A549 (cell line): Measurements from ENCODE around the gene RIT1. TPM values are rescaled to one million over a fixed set of nuclear protein-coding genes. Genes with fewer than 3 reads are reported as not detected.

Experiments used
- ATAC-seq, 2 experiments: fragments of 200-7000 bp in 1 of 2; fragments of >200 bp in 1 of 2; cut with Nextera tagmentation in 1 of 2; cut with Tn5 transposase in 1 of 2; 3 replicates each; pipeline versions ENCODE4 v1.8.0 to v1.9.1; 2018 to 2020; ENCODE audit warnings: mild to moderate bottlenecking in 1 of 2, moderate library complexity in 1 of 2
- CTCF ChIA-PET: fragments of 300-600 bp; sonication (Branson Sonifier 250); formaldehyde crosslinking; extraction: SDS; loops from one replicate; lab custom pipeline; 2021; ENCODE audit warnings: antibody characterized with exemption, inconsistent platforms; lab: Yijun Ruan, JAX
- POLR2A ChIA-PET: fragments of 350-600 bp; formaldehyde crosslinking; extraction: SDS; loops from one replicate; lab custom pipeline; 2021; ENCODE audit warnings: antibody characterized with exemption, inconsistent platforms; lab: Yijun Ruan, JAX
- DNase-seq, 2 experiments: peaks; one replicate each; pipeline versions ENCODE4 v3.0.0 to v3.0.0-alpha.2; 2011 to 2016; ENCODE audit warnings: low read depth in 1 of 2, low spot score in 1 of 2
- FAIRE-seq: peaks from 2 replicates; lab custom pipeline; 2011; peaks lifted over from hg19 to GRCh38; lab: Jason Lieb, UNC
- H3K27ac ChIP-seq, 2 experiments: fragments of >200 bp; sonication (Bioruptor Twin); formaldehyde crosslinking; 3 replicates each; pipeline ENCODE4 v1.5.1; 2016 to 2017
- H3K4me1 ChIP-seq: fragments of >200 bp; sonication (Bioruptor Twin); formaldehyde crosslinking; 3 replicates; pipeline ENCODE4 v1.6.1; 2016
- H3K4me2 ChIP-seq: fragments of >200 bp; sonication (Bioruptor Twin); formaldehyde crosslinking; 3 replicates; pipeline ENCODE4 v1.6.1; 2016
- H3K4me3 ChIP-seq: fragments of >200 bp; sonication (Bioruptor Twin); formaldehyde crosslinking; 3 replicates; pipeline ENCODE4 v1.5.1; 2016
- H3K9me3 ChIP-seq: fragments of >200 bp; sonication (Bioruptor Twin); formaldehyde crosslinking; 3 replicates; pipeline ENCODE4 v1.6.1; 2016
- BHLHE40 ChIP-seq: IDR thresholded peaks from 2 replicates; pipeline ENCODE4 v1.6.1; 2012; ENCODE audit warnings: low read depth, low read length, inconsistent platforms
- CBX8 ChIP-seq: fragments of 200-600 bp; sonication (generic); IDR thresholded peaks from 2 replicates; pipeline ENCODE4 v1.6.1; 2016
- CEBPB ChIP-seq, 2 experiments: fragments of >200 bp in 1 of 2; sonication (Bioruptor Twin) in 1 of 2; formaldehyde crosslinking in 1 of 2; IDR thresholded peaks; 2 replicates each; pipeline ENCODE4 v1.6.1; 2012 to 2016
- FOSB ChIP-seq: fragments of 250-450 bp; sonication (Bioruptor Pico); IDR thresholded peaks from 2 replicates; pipeline ENCODE4 v1.5.0; 2020; ENCODE audit warnings: mild to moderate bottlenecking, moderate library complexity
- HEYL ChIP-seq: fragments of 250-450 bp; sonication (Bioruptor Pico); IDR thresholded peaks from 2 replicates; pipeline ENCODE4 v1.8.0; 2021; ENCODE audit warnings: mild to moderate bottlenecking, moderate library complexity
- HOXB13 ChIP-seq: fragments of 250-450 bp; sonication (Bioruptor Pico); IDR thresholded peaks from 2 replicates; pipeline ENCODE4 v1.5.0; 2020; ENCODE audit warnings: low read depth, mild to moderate bottlenecking, moderate library complexity
- JUNB ChIP-seq: fragments of >200 bp; sonication (Bioruptor Twin); formaldehyde crosslinking; IDR thresholded peaks from 2 replicates; pipeline ENCODE4 v1.6.1; 2016
- KDM1A ChIP-seq: fragments of 200-600 bp; sonication (generic); IDR thresholded peaks from 2 replicates; pipeline ENCODE4 v1.6.1; 2016; ENCODE audit warnings: low read depth, mild to moderate bottlenecking
- MYC ChIP-seq: IDR thresholded peaks from 2 replicates; pipeline ENCODE4 v1.6.1; 2012; ENCODE audit warnings: mild to moderate bottlenecking, inconsistent platforms, low read length, improper control_type of control experiment, borderline replicate concordance
- NPAS2 ChIP-seq: fragments of 250-450 bp; sonication (Bioruptor Pico); IDR thresholded peaks from 2 replicates; pipeline ENCODE4 v1.8.0; 2022; ENCODE audit warnings: mild to moderate bottlenecking, moderate library complexity, borderline replicate concordance
- PHF8 ChIP-seq: fragments of 200-600 bp; sonication (generic); IDR thresholded peaks from 2 replicates; pipeline ENCODE4 v1.6.1; 2016; ENCODE audit warnings: low read depth, mild to moderate bottlenecking, antibody characterized with exemption, moderate library complexity, borderline replicate concordance
- POLR2A ChIP-seq: IDR thresholded peaks from 2 replicates; pipeline ENCODE4 v1.6.1; 2012; ENCODE audit warnings: mild to moderate bottlenecking, low read length
- RARB ChIP-seq: fragments of 250-450 bp; sonication (Bioruptor Pico); IDR thresholded peaks from 2 replicates; pipeline ENCODE4 v1.8.0; 2021; ENCODE audit warnings: mild to moderate bottlenecking, moderate library complexity
- ZFP36 ChIP-seq: fragments of 450-650 bp; IDR thresholded peaks from 2 replicates; pipeline ENCODE4 v1.6.1; 2014; ENCODE audit warnings: borderline replicate concordance; ENCODE audit not compliant: partially characterized antibody
- WGBS: methylation state at CpG from one replicate; pipeline ENCODE4 v1.1.6; 2017; ENCODE audit errors: missing lambda C conversion rate; 5-methylcytosine and 5-hydroxymethylcytosine counted together
- polyA plus RNA-seq, 4 experiments: library from polyadenylated mRNA; depleted of rRNA in 3 of 4; stranded (reverse); fragments of >200 nt; fragmentation: RNase III in 1 of 4; extraction: RNeasy Plus Mini Kit Qiagen cat#74134 plus additional on column Dnase treatment in 1 of 4; gene quantifications; 2 replicates in 3 of 4; 3 replicates in 1 of 4; pipeline ENCODE4 v1.2.3, GENCODE V29; 2011 to 2017
- TF ChIP-seq, protein P1 (sequence below): fragments of >200 bp; sonication (Bioruptor Twin); formaldehyde crosslinking; IDR thresholded peaks from 3 replicates; pipeline ENCODE4 v1.5.1; 2016
- TF ChIP-seq, protein P2 (sequence below): fragments of >200 bp; sonication (Bioruptor Twin); formaldehyde crosslinking; IDR thresholded peaks from 3 replicates; pipeline ENCODE4 v1.6.1; 2016
- TF ChIP-seq, protein P3 (sequence below): fragments of 250-450 bp; sonication (Bioruptor Pico); IDR thresholded peaks from 2 replicates; pipeline ENCODE4 v1.5.0; 2021; ENCODE audit warnings: mild to moderate bottlenecking, moderate library complexity, borderline replicate concordance
- TF ChIP-seq, protein P4 (sequence below): fragments of 150-350 bp; IDR thresholded peaks from 2 replicates; pipeline ENCODE4 v1.6.1; 2014; ENCODE audit warnings: low read depth, mild to moderate bottlenecking, low read length
- TF ChIP-seq, protein P5 (sequence below): IDR thresholded peaks from 2 replicates; pipeline ENCODE4 v1.6.1; 2012; ENCODE audit warnings: low read depth, borderline replicate concordance
- TF ChIP-seq, protein P6 (sequence below): fragments of 250-450 bp; sonication (Bioruptor Pico); IDR thresholded peaks from 2 replicates; pipeline ENCODE4 v1.5.0; 2020; ENCODE audit warnings: low read depth, mild to moderate bottlenecking, moderate library complexity
- TF ChIP-seq, protein P7 (sequence below): IDR thresholded peaks from 2 replicates; pipeline ENCODE4 v1.6.1; 2012

Gene RIT1
- polyA plus RNA-seq, 2 of the 4 experiments (the other 2 are of a cell fraction) = 23.6 to 51.9 TPM

DNA sequence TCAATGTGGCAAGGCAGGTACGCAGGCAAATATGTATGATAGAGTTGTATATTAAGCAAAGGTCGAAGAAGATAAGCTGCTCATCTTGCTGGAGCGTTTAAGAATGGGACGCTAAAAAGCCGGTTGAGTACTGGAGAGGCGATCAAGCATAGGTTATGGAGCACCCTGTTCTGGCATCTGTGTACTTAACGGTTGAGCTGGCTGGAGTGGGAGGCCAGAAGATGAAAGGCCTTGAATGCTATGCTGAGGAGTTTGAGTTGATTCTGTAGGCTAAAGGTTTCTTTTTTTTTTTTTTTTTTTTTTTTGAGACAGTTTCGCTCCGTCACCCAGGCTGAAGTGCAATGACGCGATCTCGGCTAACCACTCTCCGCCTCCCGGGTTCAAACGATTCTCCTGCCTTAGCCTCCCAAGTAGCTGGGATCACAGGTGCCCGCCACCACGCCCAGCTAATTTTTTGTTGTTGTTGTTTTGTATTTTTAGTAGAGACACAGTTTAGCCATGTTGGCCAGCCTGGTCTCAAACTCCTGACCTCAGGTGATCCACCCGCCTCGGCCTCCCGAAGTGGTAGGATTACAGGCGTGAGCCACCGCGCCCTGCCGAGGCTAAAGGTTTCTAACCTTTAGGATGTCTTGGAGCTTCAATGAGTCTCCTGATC, 23.9 kb upstream of the RIT1 start:
- POLR2A ChIA-PET = interaction anchor here (0.7 to 1.9 kb wide), 15 partner anchors 8 to 326 kb away, joined by 3 to 10 read pairs (median 4); partner anchors contain the start of genes ARHGEF2 and SYT11
- DNase-seq (no peak), ATAC-seq (no peak), FAIRE-seq (no peak)
- TF ChIP-seq FOSB (CRISPR knock-in tag) = no peak
- TF ChIP-seq, protein P1, sequence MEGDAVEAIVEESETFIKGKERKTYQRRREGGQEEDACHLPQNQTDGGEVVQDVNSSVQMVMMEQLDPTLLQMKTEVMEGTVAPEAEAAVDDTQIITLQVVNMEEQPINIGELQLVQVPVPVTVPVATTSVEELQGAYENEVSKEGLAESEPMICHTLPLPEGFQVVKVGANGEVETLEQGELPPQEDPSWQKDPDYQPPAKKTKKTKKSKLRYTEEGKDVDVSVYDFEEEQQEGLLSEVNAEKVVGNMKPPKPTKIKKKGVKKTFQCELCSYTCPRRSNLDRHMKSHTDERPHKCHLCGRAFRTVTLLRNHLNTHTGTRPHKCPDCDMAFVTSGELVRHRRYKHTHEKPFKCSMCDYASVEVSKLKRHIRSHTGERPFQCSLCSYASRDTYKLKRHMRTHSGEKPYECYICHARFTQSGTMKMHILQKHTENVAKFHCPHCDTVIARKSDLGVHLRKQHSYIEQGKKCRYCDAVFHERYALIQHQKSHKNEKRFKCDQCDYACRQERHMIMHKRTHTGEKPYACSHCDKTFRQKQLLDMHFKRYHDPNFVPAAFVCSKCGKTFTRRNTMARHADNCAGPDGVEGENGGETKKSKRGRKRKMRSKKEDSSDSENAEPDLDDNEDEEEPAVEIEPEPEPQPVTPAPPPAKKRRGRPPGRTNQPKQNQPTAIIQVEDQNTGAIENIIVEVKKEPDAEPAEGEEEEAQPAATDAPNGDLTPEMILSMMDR = no peak
- TF ChIP-seq, protein P2, sequence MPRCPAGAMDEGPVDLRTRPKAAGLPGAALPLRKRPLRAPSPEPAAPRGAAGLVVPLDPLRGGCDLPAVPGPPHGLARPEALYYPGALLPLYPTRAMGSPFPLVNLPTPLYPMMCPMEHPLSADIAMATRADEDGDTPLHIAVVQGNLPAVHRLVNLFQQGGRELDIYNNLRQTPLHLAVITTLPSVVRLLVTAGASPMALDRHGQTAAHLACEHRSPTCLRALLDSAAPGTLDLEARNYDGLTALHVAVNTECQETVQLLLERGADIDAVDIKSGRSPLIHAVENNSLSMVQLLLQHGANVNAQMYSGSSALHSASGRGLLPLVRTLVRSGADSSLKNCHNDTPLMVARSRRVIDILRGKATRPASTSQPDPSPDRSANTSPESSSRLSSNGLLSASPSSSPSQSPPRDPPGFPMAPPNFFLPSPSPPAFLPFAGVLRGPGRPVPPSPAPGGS = no peak
- TF ChIP-seq POLR2A = no peak
- no peak for TF ChIP-seq KDM1A
- TF ChIP-seq CEBPB (IDR thresholded peaks at IDR 0.05) = no peak
- H3K4me3 ChIP-seq = peak overlapping the region; percentile 81
- H3K4me2 ChIP-seq = peak overlapping the region; percentile 85
- H3K9me3 ChIP-seq = no peaks in the 10 kb centered on the region
- H3K4me1 ChIP-seq = peaks cover 37% of the 10 kb centered on the region
- peak overlapping the region; percentile 91 to 94 for H3K27ac ChIP-seq
- CTCF ChIA-PET = interaction anchor here (0.7 to 3.4 kb wide), 8 partner anchors 16 to 290 kb away, joined by 3 to 21 read pairs (median 5); no protein-coding TSS in a partner anchor
- WGBS = 91% methylated on average over 24 of the region's 24 CpGs

DNA sequence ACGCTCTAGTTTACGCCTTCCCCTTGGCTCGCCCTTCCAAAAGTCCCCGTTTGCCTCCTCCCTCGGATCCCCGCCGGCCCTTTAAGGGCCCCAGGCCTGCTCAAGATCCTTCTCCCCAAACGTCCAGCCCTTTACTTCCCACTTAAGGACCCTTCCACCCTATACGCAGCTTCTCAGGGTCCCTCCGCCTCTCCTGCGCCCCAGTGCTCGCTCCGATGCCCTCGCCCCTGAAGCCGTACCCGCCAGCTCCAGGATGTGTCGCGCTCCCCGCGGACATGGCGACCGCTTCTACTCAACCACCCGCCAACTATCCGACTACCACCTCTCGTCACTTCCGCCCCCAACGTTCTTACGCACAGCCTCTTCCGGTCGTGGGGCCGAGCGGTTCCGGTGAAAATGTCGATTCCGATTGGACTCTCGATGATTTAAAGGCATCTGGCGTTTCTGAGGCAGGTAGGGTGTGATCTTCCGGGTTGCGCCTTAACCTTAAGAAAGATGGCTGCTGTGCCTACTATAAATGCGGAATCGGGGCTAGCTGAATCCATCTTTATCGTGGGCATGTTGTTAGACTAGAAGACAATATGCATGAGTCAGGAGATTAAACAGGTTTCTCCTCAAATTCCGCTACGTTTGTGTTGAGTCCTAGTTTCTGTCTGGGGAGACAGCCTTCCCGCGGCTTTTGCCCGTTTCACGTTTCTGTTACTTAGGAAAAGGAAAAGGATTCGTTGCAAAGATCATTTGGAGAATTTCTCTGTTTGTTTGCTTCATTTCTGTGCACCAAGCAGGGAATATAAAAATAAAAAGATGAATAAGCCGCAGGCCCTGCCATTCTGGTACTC, 23.2 kb upstream of the RIT1 start, which contains the start of gene KHDC4:
KHDC4 (minus strand) TSS at position 317 of the 839 bp plus-strand sequence; CDS start at position 277, 40 bp downstream.
- CTCF ChIA-PET = interaction anchor here (0.5 to 3.4 kb wide), 9 partner anchors 13 to 132 kb away, joined by 3 to 21 read pairs (median 4); no protein-coding TSS in a partner anchor
- TF ChIP-seq MYC (no peak; the same call in 1 of the 2 replicates), ZFP36 (no peak), POLR2A (peak; percentile 94), NPAS2 (CRISPR knock-in tag) (no peak), CBX8 (no peak), HEYL (CRISPR knock-in tag) (no peak), PHF8 (peak; percentile 87), RARB (CRISPR knock-in tag) (peak; percentile 18; the same call in 1 of the 2 replicates), BHLHE40 (no peak), HOXB13 (CRISPR knock-in tag) (no peak), KDM1A (no peak), CEBPB (IDR thresholded peaks at IDR 0.05) (no peak), FOSB (CRISPR knock-in tag) (no peak), JUNB (no peak)
- TF ChIP-seq, protein P3, sequence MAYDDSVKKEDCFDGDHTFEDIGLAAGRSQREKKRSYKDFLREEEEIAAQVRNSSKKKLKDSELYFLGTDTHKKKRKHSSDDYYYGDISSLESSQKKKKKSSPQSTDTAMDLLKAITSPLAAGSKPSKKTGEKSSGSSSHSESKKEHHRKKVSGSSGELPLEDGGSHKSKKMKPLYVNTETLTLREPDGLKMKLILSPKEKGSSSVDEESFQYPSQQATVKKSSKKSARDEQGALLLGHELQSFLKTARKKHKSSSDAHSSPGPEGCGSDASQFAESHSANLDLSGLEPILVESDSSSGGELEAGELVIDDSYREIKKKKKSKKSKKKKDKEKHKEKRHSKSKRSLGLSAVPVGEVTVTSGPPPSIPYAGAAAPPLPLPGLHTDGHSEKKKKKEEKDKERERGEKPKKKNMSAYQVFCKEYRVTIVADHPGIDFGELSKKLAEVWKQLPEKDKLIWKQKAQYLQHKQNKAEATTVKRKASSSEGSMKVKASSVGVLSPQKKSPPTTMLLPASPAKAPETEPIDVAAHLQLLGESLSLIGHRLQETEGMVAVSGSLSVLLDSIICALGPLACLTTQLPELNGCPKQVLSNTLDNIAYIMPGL (CRISPR knock-in tag) = no peak
- TF ChIP-seq, protein P1 = no peak
- TF ChIP-seq, protein P4, sequence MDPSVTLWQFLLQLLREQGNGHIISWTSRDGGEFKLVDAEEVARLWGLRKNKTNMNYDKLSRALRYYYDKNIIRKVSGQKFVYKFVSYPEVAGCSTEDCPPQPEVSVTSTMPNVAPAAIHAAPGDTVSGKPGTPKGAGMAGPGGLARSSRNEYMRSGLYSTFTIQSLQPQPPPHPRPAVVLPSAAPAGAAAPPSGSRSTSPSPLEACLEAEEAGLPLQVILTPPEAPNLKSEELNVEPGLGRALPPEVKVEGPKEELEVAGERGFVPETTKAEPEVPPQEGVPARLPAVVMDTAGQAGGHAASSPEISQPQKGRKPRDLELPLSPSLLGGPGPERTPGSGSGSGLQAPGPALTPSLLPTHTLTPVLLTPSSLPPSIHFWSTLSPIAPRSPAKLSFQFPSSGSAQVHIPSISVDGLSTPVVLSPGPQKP = no peak
- TF ChIP-seq, protein P5, sequence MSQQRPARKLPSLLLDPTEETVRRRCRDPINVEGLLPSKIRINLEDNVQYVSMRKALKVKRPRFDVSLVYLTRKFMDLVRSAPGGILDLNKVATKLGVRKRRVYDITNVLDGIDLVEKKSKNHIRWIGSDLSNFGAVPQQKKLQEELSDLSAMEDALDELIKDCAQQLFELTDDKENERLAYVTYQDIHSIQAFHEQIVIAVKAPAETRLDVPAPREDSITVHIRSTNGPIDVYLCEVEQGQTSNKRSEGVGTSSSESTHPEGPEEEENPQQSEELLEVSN = no peak
- TF ChIP-seq, protein P6, sequence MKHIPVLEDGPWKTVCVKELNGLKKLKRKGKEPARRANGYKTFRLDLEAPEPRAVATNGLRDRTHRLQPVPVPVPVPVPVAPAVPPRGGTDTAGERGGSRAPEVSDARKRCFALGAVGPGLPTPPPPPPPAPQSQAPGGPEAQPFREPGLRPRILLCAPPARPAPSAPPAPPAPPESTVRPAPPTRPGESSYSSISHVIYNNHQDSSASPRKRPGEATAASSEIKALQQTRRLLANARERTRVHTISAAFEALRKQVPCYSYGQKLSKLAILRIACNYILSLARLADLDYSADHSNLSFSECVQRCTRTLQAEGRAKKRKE (CRISPR knock-in tag) = no peak
- TF ChIP-seq, protein P7, sequence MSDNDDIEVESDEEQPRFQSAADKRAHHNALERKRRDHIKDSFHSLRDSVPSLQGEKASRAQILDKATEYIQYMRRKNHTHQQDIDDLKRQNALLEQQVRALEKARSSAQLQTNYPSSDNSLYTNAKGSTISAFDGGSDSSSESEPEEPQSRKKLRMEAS = peak; percentile 89

More for the DNA sequence above, 23.2 kb upstream of the RIT1 start, which contains the start of gene KHDC4:
- POLR2A ChIA-PET = interaction anchor here (0.6 to 1.9 kb wide), 19 partner anchors 9 to 325 kb away, joined by 3 to 10 read pairs (median 4); partner anchors contain the start of genes ARHGEF2, PMF1 and SYT11
- Histone ChIP-seq H3K4me2 (peak within 1 kb of the TSS; percentile 88), H3K27ac (peak within 1 kb of the TSS; percentile 91 to 94), H3K4me1 (peaks cover 42% of the 10 kb centered on the region), H3K4me3 (peak within 1 kb of the TSS; percentile 81), H3K9me3 (no peaks in the 10 kb centered on the region)
- 1% methylated on average over 49 of the region's 50 CpGs for WGBS
- DNase-seq = peak; percentile 97 to 99
- peak; percentile 96 for FAIRE-seq
- peak; percentile 94 to 97 for ATAC-seq
